OCI-LY3 (cell line): ENCODE results near the gene EEF2.

Source experiments
- EZH2phosphoT487 ChIP-seq: fragments of 200-600 bp; shearing (Covaris generic); IDR thresholded peaks from 2 replicates; pipeline ENCODE4 v1.6.1; 2018; ENCODE audit warnings: antibody characterized with exemption, mixed run types, low read depth
- TF ChIP-seq, protein P1 (sequence below): fragments of 200-600, 300-600 bp; sonication (generic); IDR thresholded peaks from 2 replicates; pipeline ENCODE4 v1.5.1; 2014; ENCODE audit warnings: antibody characterized with exemption, low read length, low read depth

GRCh38 chr19:3958836-3959765 is 26.2 kb downstream of the EEF2 start:
- TF ChIP-seq, protein P1, sequence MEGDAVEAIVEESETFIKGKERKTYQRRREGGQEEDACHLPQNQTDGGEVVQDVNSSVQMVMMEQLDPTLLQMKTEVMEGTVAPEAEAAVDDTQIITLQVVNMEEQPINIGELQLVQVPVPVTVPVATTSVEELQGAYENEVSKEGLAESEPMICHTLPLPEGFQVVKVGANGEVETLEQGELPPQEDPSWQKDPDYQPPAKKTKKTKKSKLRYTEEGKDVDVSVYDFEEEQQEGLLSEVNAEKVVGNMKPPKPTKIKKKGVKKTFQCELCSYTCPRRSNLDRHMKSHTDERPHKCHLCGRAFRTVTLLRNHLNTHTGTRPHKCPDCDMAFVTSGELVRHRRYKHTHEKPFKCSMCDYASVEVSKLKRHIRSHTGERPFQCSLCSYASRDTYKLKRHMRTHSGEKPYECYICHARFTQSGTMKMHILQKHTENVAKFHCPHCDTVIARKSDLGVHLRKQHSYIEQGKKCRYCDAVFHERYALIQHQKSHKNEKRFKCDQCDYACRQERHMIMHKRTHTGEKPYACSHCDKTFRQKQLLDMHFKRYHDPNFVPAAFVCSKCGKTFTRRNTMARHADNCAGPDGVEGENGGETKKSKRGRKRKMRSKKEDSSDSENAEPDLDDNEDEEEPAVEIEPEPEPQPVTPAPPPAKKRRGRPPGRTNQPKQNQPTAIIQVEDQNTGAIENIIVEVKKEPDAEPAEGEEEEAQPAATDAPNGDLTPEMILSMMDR = no peak
- no peak for TF ChIP-seq EZH2phosphoT487
